Activated naive CD8-positive, alpha-beta T cell treated with anti-CD3 and anti-CD28 coated beads, Interleukin-2, amount 50 U/mL, for 24 hours (primary cell): ENCODE measurements around the gene BMPR1A.
A peak's percentile ranks its signal among the peaks of the same experiment; 100 is the strongest.
"Not testable (repeated sequence)": the region's sequence is repeated elsewhere in the genome, so short reads cannot be mapped to it uniquely, and the experiment has no call there.

Source experiments
- ATAC-seq: fragments of 150-1000 bp; cut with Tn5 transposase; one replicate; pipeline ENCODE4 v1.10.0; 2021
- DNase-seq: peaks from one replicate; pipeline ENCODE4 v3.0.0; 2021
- H3K27ac Mint-ChIP-seq: one replicate; pipeline ENCODE4 v1.8.0; 2021; ENCODE audit warnings: mild to moderate bottlenecking, mixed read lengths
- H3K27me3 Mint-ChIP-seq: one replicate; pipeline ENCODE4 v1.8.0; 2021; ENCODE audit warnings: mixed read lengths
- H3K36me3 Mint-ChIP-seq: one replicate; pipeline ENCODE4 v1.8.0; 2021; ENCODE audit warnings: low read depth, mixed read lengths
- H3K4me1 Mint-ChIP-seq: one replicate; pipeline ENCODE4 v1.8.0; 2021; ENCODE audit warnings: mixed read lengths
- H3K4me3 Mint-ChIP-seq: one replicate; pipeline ENCODE4 v1.8.0; 2021; ENCODE audit warnings: mild to moderate bottlenecking, moderate library complexity, mixed read lengths
- H3K9me3 Mint-ChIP-seq: one replicate; pipeline ENCODE4 v1.8.0; 2021; ENCODE audit warnings: mixed read lengths

The BMPR1A gene

DNA sequence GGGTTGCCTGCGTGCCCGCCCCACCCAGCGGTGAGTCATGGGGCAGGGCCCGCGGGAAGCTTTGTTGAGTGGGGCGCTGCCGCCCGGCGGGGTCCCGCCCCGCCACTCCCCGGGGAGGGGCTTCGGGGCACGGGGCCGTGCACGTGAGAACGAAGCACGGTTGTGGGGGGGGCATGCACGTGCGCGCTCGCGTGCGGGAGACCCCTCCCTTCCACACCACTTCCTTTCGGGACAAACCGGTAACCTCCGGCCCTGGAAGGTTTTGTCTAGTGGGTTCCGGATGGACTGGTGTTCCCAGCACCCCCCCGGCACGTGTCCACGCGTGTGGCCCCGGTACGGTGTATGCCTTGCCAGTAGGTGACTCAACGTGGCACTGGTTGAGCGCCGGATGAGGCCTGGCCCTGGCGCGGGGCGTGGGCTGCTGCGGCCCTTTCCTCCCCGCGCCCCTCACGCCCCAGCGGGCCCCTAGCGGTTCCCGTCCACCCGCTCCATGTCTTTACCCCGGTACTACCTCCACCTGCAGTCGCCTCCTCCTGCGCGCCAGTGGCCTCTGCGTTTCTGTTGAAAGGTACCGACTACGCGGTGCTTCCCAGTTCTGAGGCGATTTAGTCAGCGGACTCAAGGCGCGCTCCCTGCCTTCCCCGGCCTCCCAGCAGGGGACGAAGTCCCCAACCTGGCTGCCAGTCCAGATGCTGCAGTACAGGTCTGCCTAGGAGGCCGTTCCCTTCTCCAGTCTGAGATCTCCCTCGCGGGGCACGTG, 215.0 kb downstream of the BMPR1A start:
- DNase-seq (peak; percentile 83), ATAC-seq (peak; percentile 75)
- H3K27ac Mint-ChIP-seq = peak overlapping the region; percentile 77
- H3K27me3 Mint-ChIP-seq = peaks cover 11% of the 10 kb centered on the region
- H3K4me3 Mint-ChIP-seq = peak overlapping the region; percentile 69
- peaks cover 23% of the 10 kb centered on the region for H3K4me1 Mint-ChIP-seq
- no peaks in the 10 kb centered on the region for H3K9me3 Mint-ChIP-seq
- no peaks in the 10 kb centered on the region for H3K36me3 Mint-ChIP-seq

GRCh38 chr10:86972613-86973380, 216.4 kb downstream of the BMPR1A start:
- Mint-ChIP-seq H3K4me3 (peak overlapping the region; percentile 24), H3K27ac (no peak overlapping the region), H3K27me3 (peaks cover 12% of the 10 kb centered on the region), H3K4me1 (peaks cover 17% of the 10 kb centered on the region), H3K36me3 (no peaks in the 10 kb centered on the region), H3K9me3 (no peaks in the 10 kb centered on the region)
- no peak for DNase-seq
- ATAC-seq = no peak

GRCh38 chr10:86974484-86974883, 218.1 kb downstream of the BMPR1A start:
- H3K9me3 Mint-ChIP-seq = no peaks in the 10 kb centered on the region
- H3K27me3 Mint-ChIP-seq = peaks cover 6% of the 10 kb centered on the region
- H3K4me1 Mint-ChIP-seq = peaks cover 11% of the 10 kb centered on the region
- DNase-seq (no peak), ATAC-seq (no peak)
- no peak overlapping the region for H3K27ac Mint-ChIP-seq
- H3K4me3 Mint-ChIP-seq = no peak overlapping the region
- no peaks in the 10 kb centered on the region for H3K36me3 Mint-ChIP-seq

- Mint-ChIP-seq H3K4me3 (no peak overlapping the region), H3K9me3 (no peaks in the 10 kb centered on the region), H3K27ac (no peak overlapping the region), H3K27me3 (peaks cover 6% of the 10 kb centered on the region), H3K4me1 (peaks cover 5% of the 10 kb centered on the region), H3K36me3 (no peaks in the 10 kb centered on the region)
- ATAC-seq (no peak), DNase-seq (no peak)
Observed at GRCh38 chr10:86976362-86977056, 220.1 kb downstream of the BMPR1A start.

DNA sequence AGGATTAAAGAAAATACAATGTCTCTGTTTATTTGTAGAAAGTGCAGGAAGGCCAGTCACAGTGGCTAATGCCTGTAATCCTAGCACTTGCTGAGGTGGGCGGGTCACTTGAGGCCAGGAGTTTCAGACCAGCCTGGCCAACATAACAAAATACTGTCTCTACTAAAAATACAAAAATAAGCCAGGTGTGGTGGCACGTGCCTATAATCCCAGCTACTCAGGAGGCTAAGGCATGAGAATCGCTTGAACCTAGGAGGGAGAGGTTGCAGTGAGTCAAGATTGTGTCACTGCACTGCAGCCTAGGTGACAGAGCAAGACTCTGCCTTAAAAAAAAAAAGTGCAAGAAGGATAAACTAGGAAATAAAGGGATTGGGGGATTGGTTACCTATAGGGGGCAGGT, 222.0 kb downstream of the BMPR1A start:
- not testable (repeated sequence) for ATAC-seq, H3K4me1 Mint-ChIP-seq, H3K27me3 Mint-ChIP-seq, H3K9me3 Mint-ChIP-seq, H3K27ac Mint-ChIP-seq, H3K36me3 Mint-ChIP-seq, DNase-seq, H3K4me3 Mint-ChIP-seq

DNA sequence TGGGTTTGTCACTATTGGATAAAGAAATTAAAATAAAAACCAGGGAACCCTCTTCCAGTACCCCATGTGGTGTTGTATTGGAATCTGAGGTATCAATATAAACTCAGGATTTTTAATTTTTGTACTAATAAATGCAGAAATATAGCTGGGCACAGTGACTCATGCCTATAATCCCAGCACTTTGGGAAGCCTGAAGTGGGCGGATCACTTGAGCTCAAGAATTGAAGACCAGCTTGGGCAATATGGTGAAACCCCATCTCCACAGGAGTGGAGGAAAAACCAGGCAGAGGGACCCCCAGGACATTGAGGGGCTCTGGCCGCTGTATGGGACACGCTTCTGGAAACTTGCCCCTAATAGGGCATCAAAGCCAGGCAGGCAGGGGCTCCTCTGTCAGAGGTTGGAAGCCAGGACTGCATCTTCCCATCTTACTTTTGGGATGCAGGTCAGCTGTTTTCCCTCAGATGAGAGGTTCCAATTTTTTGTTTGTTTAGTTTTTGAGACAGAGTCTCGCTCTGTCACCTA, 222.9 kb downstream of the BMPR1A start:
- Mint-ChIP-seq H3K27ac (no peak overlapping the region), H3K27me3 (peaks cover 2% of the 10 kb centered on the region), H3K9me3 (no peaks in the 10 kb centered on the region), H3K4me1 (no peaks in the 10 kb centered on the region), H3K4me3 (no peak overlapping the region), H3K36me3 (no peaks in the 10 kb centered on the region)
- no peak for DNase-seq
- ATAC-seq = no peak

DNA sequence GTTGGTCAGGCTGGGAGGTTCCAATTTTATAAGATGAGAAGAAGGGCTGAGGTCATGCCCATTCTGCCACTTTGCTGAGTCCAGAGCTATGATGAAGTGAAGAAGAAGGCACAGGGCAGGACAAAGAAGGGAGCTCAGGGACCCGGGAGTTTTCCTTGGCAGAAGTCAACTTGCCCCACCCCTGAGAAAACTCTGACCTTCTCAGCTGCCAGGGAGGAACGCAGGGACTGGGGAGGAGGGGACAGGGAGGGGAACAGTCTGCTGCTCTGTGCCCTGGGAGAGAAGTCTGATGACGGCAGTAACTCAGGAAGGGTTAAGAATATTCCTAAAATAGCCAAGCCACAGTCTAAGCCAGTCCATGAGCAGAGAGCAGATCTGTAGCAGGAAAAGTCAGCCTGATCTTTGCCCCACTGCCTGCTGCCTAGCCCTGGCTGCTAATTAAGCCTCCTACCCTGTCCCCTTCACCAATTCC, 223.6 kb downstream of the BMPR1A start:
- no peak overlapping the region for H3K4me3 Mint-ChIP-seq
- H3K4me1 Mint-ChIP-seq = no peaks in the 10 kb centered on the region
- no peak overlapping the region for H3K27ac Mint-ChIP-seq

DNA sequence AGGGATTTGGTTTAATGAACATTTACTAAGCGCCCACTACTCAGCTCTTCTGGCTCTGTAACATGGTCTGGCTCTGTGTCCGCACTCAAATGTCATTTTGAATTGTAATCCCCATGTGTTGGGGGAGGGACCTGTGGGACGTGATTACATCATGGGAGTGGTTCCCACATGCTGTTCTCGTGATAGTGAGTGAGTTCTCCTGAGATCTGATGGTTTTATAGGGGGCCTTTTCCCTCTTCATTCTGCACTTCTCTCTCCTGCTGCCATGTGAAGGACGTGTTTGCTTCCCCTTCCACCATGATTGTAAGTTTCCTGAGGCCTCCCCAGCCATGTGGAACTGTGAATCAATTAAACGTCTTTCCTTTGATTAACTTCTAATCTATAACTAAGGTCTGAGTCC, 224.6 kb downstream of the BMPR1A start:
- H3K27me3 Mint-ChIP-seq, H3K4me1 Mint-ChIP-seq, ATAC-seq, H3K27ac Mint-ChIP-seq, H3K4me3 Mint-ChIP-seq, H3K36me3 Mint-ChIP-seq, DNase-seq, H3K9me3 Mint-ChIP-seq: not testable (repeated sequence)

More for the DNA sequence above, 223.6 kb downstream of the BMPR1A start:
- peaks cover 2% of the 10 kb centered on the region for H3K27me3 Mint-ChIP-seq
- no peaks in the 10 kb centered on the region for H3K9me3 Mint-ChIP-seq
- no peaks in the 10 kb centered on the region for H3K36me3 Mint-ChIP-seq
- ATAC-seq (no peak), DNase-seq (no peak)

DNA sequence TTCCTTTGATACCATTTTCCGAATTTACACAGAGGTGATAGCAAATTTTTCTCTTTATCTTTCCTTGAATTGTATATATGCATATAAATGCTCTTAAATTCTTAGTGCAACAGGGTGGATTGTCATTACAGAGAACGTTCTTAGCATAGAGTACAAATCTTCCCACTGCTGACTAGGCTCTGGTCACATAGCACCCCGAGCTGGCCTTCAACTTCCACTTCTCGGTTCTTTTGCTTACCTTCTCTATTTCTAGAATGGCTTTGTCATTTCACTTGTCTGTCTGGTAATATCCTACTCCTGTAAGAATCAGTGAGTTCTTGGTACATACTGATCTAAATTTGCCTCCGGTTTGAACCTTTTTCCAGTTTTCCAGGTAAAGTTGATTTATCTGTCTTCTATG, 225.3 kb downstream of the BMPR1A start:
- no peak for DNase-seq
- Mint-ChIP-seq H3K9me3 (no peaks in the 10 kb centered on the region), H3K4me1 (no peaks in the 10 kb centered on the region), H3K36me3 (no peaks in the 10 kb centered on the region), H3K4me3 (no peak overlapping the region), H3K27me3 (peaks cover 2% of the 10 kb centered on the region), H3K27ac (no peak overlapping the region)
- ATAC-seq = no peak
